IPS-15b (cell line): ENCODE results near the gene MRGPRF.

Experiments
- H3K27me3 ChIP-seq: one replicate; pipeline ENCODE4 v1.6.1; 2013; ENCODE audit warnings: low read length; ENCODE audit not compliant: control insufficient read depth, insufficient read depth
- H3K36me3 ChIP-seq: one replicate; pipeline ENCODE4 v1.6.1; 2013; ENCODE audit warnings: low read length; ENCODE audit not compliant: control insufficient read depth, insufficient read depth
- H3K4me1 ChIP-seq: one replicate; pipeline ENCODE4 v1.6.1; 2013; ENCODE audit warnings: mild to moderate bottlenecking, low read length; ENCODE audit not compliant: control insufficient read depth, insufficient read depth
- H3K4me3 ChIP-seq: one replicate; pipeline ENCODE4 v1.5.1; 2013; ENCODE audit warnings: low read depth, low read length
- H3K9ac ChIP-seq: one replicate; pipeline ENCODE4 v1.6.1; 2013; ENCODE audit warnings: low read depth, mild to moderate bottlenecking, low read length
- H3K9me3 ChIP-seq: one replicate; pipeline ENCODE4 v1.6.1; 2013; ENCODE audit warnings: mild to moderate bottlenecking, low read length; ENCODE audit not compliant: control insufficient read depth, insufficient read depth

The MRGPRF gene

GRCh38 chr11:68973219-68973618 lies 39.8 kb downstream of the MRGPRF start:
- Histone ChIP-seq H3K9ac (no peak overlapping the region), H3K36me3 (no peaks in the 10 kb centered on the region), H3K4me1 (no peaks in the 10 kb centered on the region), H3K4me3 (no peak overlapping the region), H3K9me3 (peaks cover 3% of the 10 kb centered on the region), H3K27me3 (no peaks in the 10 kb centered on the region)

DNA sequence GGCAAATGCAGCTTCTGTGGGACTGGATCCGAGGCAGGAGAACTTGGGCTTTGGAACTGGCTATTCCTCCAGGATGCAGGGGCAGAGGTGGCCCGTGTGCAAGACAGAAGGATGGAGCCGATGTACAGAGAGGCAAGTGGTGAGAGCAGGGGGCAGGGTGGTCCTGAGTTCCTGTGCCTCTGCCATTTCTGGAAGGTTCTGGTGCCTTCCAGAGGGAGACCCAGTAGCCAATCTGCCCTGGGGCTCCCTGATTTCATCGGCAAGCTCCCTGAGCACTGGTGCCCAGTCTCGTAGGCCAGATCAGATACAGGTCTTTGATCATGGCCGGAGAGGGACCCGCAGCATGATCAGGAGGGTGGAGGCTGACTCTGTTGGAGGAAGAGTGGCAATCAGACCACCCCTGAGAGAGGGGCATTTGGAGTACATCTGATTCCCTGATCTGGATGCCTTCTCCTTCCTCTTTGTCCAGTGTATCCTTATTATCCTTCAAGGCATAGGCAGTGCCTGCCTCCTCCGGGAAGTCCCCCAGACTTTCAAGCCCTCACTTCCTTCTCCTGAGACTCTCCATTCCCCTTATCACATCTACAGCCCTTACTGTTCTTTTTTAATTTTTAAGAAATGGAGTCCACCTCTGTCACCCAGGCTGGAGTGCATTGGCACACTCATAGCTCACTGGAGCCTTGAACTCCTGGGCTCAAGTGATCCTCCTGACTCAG lies 42.0 kb downstream of the MRGPRF start:
- Histone ChIP-seq H3K9ac (no peak overlapping the region), H3K4me1 (no peaks in the 10 kb centered on the region)

DNA sequence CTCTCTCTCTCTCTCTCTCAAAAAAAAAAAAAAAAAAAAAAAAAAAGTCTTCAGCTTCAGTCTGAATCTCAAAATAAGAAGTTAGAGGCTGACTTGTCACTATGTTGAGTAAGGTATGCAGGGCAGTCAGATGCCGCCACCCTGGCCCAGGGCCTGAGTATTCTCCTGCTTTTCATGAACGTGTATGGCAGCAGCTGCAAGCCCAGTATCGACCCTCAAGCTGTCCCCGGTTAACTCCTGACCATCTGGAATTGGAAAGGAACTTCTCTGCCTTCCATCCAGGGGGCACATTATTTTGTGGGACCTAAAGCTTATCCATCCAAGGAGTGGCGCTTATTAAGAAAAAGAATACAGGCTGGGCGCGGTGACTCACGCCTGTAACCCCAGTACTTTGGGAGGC lies 43.7 kb downstream of the MRGPRF start:
- Histone ChIP-seq H3K9ac (no peak overlapping the region), H3K9me3 (no peaks in the 10 kb centered on the region), H3K4me1 (no peaks in the 10 kb centered on the region), H3K4me3 (no peak overlapping the region), H3K27me3 (no peaks in the 10 kb centered on the region), H3K36me3 (no peaks in the 10 kb centered on the region)

More for the DNA sequence above, 42.0 kb downstream of the MRGPRF start:
- Histone ChIP-seq H3K9me3 (peaks cover 3% of the 10 kb centered on the region), H3K27me3 (no peaks in the 10 kb centered on the region), H3K4me3 (no peak overlapping the region), H3K36me3 (no peaks in the 10 kb centered on the region)

DNA sequence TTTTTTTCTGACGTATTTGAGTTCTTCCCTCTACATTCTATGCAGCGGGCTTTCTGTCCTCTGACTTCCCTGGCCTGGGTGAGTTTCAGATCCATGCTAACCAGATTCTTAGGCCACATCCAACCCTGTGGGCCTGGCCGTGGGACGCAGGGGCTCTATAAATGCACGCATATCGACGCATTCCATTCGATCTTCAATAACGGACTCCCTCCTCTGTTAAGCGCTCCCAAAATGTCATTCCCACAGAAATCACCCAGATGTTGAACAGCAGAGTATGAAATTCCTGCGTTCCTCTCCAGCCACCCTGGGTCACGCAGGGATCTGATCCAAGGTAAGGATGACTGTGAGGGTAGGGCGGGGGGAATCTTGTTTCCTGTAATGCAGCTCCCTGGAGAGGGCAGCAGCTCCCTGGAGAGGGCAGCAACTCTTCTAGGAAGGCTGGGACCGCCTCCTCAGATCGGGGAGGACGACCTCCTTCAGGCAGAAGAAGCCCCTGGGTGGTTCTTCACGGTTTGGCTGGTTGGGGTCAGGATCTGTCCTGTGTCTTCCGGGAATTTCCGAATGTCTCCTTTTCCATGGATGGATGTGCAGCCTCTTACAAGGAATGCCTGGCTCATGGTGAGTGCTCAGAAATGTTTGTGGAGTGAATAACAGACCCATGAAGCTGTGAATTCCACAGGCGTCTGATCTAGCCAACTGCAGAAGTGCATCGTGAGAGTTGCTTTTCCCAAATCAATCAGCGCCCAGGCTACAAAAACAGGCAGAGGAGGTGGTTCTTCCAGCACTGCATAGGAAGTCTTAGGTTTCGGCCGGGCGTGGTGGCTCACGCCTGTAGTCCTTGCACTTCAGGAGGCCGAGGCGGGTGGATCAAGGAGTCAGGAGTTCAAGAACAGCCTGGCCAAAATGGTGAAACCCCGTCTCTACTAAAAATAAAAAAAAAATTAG lies 44.5 kb downstream of the MRGPRF start:
- H3K4me1 ChIP-seq = no peaks in the 10 kb centered on the region
- no peak overlapping the region for H3K4me3 ChIP-seq
- no peaks in the 10 kb centered on the region for H3K9me3 ChIP-seq
- H3K27me3 ChIP-seq = no peaks in the 10 kb centered on the region
- no peak overlapping the region for H3K9ac ChIP-seq
- H3K36me3 ChIP-seq = no peaks in the 10 kb centered on the region

DNA sequence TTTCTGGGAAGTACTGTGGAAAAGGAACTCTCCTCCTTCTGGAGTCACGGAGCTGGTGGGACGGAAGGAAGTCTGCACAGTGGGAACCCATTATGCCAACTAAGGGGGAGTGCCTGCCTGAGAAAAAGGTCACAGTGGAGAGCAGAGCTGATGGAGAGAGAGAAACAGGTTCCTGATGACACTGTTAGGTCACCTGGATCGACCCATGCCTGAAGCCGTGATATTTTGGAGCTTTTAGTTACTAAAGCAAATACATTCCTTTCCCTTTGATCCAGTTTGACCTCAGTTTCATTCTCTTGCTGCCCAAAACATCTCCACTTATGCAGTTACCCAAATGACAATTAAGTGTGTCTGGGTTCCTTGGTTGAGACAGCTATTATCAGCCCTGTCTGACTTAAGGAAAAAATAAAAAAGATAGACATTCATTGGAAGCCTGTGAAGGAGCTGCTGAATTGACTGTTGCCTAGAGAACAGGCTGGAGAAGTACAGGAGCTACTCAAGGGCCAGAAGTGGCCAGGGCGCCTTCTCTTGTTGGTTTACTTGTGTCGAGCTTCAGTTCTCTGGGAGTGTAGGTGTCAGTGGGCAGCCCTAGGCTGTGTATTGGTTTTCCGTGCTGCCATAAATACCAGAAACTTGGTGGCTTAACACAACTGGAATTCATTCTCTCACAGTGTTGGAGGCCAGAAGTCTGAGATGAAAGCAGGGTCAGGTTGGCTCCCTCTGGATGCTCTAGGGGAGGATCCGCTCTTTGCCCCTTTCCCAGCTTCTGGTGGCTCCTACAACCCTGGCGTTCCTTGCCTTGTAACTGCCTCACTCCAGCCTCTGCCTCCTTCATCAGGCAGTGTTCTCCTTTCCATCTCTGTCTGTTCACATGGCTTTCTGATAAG lies 45.9 kb downstream of the MRGPRF start:
- no peaks in the 10 kb centered on the region for H3K9me3 ChIP-seq
- no peaks in the 10 kb centered on the region for H3K27me3 ChIP-seq
- H3K9ac ChIP-seq = no peak overlapping the region
- no peaks in the 10 kb centered on the region for H3K36me3 ChIP-seq
- H3K4me1 ChIP-seq = no peaks in the 10 kb centered on the region
- H3K4me3 ChIP-seq = no peak overlapping the region

GRCh38 chr11:68965901-68966853 lies 46.9 kb downstream of the MRGPRF start:
- Histone ChIP-seq H3K9me3 (no peaks in the 10 kb centered on the region), H3K9ac (no peak overlapping the region), H3K4me1 (no peaks in the 10 kb centered on the region), H3K4me3 (no peak overlapping the region), H3K36me3 (no peaks in the 10 kb centered on the region), H3K27me3 (no peaks in the 10 kb centered on the region)

DNA sequence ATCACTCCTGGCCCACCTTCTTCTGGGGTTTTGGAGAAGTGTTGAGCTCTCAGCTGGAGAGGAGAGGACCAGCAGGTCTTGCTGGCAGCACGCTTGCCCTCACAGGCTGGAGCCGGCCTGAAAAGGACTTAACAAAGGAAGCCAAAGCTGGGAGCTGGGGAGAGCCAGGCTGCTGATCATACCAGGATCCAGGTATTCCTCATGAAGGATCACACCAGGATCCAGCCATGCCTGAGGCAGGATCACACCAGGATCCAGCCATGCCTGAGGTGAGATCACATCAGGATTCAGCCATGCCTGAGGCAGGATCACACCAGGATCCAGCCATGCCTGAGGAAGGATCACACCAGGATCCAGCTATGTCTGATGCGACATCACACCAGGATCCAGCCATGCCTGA lies 49.3 kb downstream of the MRGPRF start:
- no peaks in the 10 kb centered on the region for H3K36me3 ChIP-seq
- no peaks in the 10 kb centered on the region for H3K4me1 ChIP-seq
- H3K9me3 ChIP-seq = no peaks in the 10 kb centered on the region
- no peak overlapping the region for H3K9ac ChIP-seq
- no peak overlapping the region for H3K4me3 ChIP-seq
- no peaks in the 10 kb centered on the region for H3K27me3 ChIP-seq

GRCh38 chr11:68962527-68963250 lies 50.4 kb downstream of the MRGPRF start:
- Histone ChIP-seq H3K4me1 (no peaks in the 10 kb centered on the region), H3K27me3 (no peaks in the 10 kb centered on the region), H3K9ac (no peak overlapping the region)

GRCh38 chr11:68961245-68961644 lies 51.8 kb downstream of the MRGPRF start:
- Histone ChIP-seq H3K9me3 (no peaks in the 10 kb centered on the region), H3K36me3 (no peaks in the 10 kb centered on the region), H3K4me1 (peaks cover 3% of the 10 kb centered on the region), H3K27me3 (no peaks in the 10 kb centered on the region), H3K9ac (no peak overlapping the region), H3K4me3 (no peak overlapping the region)

More at GRCh38 chr11:68962527-68963250, 50.4 kb downstream of the MRGPRF start:
- Histone ChIP-seq H3K9me3 (no peaks in the 10 kb centered on the region), H3K36me3 (no peaks in the 10 kb centered on the region), H3K4me3 (no peak overlapping the region)

GRCh38 chr11:68960294-68961071 lies 52.6 kb downstream of the MRGPRF start:
- Histone ChIP-seq H3K4me1 (peaks cover 3% of the 10 kb centered on the region), H3K36me3 (no peaks in the 10 kb centered on the region), H3K27me3 (no peaks in the 10 kb centered on the region), H3K4me3 (no peak overlapping the region), H3K9me3 (no peaks in the 10 kb centered on the region), H3K9ac (no peak overlapping the region)
